ENCODE measurements around the gene MYO18A.

Gene MYO18A

DNA sequence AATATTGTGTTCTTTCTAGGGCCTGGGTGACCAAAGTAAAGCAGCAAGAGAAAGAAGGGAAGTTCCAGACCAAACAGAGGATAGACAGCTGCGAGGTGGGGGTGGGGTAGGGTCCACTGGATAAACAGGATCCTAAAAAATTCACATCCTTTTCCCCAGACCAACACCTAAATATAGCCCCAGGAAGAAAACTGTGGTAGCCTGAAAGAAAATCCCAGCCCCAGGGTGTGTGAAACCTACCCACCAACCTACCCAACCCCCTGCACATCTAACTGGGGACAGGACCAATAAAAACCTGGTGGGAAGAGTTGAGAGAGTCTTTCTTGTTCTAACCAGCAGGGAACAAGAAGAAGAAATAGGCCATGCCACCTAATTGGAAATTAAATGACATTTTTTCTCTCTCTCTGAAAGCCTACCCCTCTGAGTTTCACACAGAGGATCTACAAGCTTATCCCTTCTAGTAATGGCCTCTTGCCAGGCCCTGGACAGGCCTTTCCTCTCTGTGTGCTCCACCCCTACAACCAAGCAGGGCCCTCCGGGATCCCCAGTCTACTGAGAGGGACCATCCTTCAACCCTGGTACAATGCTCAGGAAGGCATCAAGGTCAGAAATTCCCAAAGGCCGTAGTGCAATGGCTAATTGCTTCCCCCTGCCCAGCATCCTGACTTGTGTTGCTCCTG lies 12.0 kb downstream of the MYO18A start:
- ChIA-PET POLR2A (no interaction called here), CTCF (interaction anchor here (1.1 to 11.1 kb wide), 3 partner anchors 11 to 27 kb away, joined by 3 to 92 read pairs (median 7); partner anchors contain the start of gene MYO18A)
- TF ChIP-seq, protein P1, sequence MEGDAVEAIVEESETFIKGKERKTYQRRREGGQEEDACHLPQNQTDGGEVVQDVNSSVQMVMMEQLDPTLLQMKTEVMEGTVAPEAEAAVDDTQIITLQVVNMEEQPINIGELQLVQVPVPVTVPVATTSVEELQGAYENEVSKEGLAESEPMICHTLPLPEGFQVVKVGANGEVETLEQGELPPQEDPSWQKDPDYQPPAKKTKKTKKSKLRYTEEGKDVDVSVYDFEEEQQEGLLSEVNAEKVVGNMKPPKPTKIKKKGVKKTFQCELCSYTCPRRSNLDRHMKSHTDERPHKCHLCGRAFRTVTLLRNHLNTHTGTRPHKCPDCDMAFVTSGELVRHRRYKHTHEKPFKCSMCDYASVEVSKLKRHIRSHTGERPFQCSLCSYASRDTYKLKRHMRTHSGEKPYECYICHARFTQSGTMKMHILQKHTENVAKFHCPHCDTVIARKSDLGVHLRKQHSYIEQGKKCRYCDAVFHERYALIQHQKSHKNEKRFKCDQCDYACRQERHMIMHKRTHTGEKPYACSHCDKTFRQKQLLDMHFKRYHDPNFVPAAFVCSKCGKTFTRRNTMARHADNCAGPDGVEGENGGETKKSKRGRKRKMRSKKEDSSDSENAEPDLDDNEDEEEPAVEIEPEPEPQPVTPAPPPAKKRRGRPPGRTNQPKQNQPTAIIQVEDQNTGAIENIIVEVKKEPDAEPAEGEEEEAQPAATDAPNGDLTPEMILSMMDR (IDR thresholded peaks at IDR 0.05; ENCODE audit: control extremely low read depth, extremely low read depth, low read depth, missing control alignments), result no peak
- DNase-seq (ENCODE audit: extremely low spot score), result no peak

DNA sequence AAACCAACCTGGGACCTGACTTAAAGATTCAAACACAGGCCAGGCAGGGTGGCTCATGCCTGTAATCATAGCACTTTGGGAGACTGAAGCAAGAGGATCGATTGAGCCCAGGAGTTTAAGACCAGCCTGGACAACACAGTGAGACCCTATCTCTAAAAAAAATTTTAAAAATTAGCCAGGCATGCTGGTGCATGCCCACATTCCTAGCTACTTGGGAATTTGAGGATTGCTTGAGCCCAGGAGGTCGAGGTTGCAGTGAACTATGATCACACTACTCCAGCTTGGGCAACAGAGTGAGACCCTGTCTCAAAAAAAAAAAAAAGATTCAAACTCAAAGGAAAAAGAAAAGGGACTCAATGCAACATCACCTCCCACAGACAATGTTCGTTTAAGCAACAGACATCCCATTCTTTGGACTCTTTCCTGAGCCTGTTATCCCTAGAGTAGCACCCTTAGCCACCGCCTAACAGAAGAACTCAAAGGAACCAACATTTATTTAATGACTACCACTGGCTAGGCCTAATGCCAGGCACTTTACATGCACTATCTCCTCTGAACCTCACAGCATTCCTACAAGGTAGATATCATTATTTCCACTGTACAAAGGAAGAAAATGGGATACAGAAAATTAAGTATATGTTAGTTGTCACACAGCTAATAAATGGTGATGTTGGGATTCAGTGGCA lies 12.7 kb downstream of the MYO18A start:
- TF ChIP-seq, protein P1 (IDR thresholded peaks at IDR 0.05; ENCODE audit: control extremely low read depth, extremely low read depth, low read depth, missing control alignments), result no peak
- ChIA-PET CTCF (interaction anchor here (1.1 to 11.1 kb wide), 4 partner anchors 12 to 28 kb away, joined by 3 to 92 read pairs (median 6); partner anchors contain the start of gene MYO18A), POLR2A (interaction anchor here (0.6 kb wide), 1 partner anchor 22 kb away, joined by 3 read pairs; no protein-coding TSS in a partner anchor)
- no peak for DNase-seq (ENCODE audit: extremely low spot score)

DNA sequence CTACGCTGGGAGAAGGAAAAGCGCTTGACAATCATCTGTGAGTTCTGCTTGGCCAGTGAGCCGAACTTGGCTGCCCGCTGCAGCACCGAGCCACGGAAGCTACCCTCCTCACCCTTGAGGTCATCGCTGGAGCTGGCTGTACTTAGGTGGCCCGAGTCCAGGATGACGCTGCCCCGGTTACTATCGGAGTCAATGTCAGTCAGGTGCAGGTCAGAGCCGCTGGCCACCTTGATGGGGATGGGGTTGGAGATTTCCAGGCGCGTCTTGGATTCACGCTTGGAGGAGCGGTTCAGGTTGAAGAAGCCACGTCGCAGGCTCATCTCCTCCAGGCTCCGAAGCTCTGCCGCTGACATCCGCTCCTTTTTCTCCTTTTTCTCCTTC lies 13.7 kb downstream of the MYO18A start:
- POLR2A ChIA-PET, result no interaction called here
- TF ChIP-seq, protein P1 (IDR thresholded peaks at IDR 0.05; ENCODE audit: control extremely low read depth, extremely low read depth, low read depth, missing control alignments), result no peak
- no peak for DNase-seq (ENCODE audit: extremely low spot score)
- CTCF ChIA-PET, result interaction anchor here (1.4 to 11.1 kb wide), 3 partner anchors 13 to 50 kb away, joined by 4 to 92 read pairs (median 6); partner anchors contain the start of gene MYO18A

DNA sequence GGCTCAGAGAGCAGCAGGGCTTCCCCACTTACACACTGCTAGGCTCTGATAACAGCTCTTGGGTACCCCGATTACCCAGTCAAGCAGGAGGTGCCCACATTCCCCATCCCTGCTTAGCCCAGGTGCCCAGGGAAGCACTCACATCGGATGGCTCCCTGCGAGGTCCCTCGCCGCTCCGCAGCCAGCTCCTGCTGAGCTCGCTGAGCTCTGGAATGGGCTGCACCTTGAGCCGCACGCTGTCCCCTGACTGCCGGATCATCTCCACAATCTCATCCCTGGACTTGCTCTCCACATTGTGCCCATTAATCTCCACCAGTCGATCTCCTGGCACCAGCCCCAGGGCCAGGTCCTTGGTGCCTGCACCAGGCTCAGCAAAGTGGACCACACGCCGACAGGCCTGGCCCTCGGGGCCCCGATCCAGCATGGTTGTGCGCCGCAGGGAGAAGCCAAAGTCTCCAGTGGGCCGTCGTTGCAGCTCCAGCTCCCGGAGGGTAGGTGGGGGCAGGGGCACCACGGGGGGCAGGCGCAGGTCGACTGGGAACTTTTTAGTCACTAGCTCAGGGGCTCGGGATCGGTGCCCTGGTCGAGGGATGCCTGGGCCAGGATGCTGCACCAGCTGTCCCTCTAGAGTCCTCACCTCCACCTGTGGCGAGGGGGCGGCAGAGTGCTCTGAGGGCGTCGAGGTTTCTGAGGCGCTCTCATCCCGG lies 14.2 kb downstream of the MYO18A start:
- DNase-seq (ENCODE audit: extremely low spot score), result no peak
- POLR2A ChIA-PET, result no interaction called here
- TF ChIP-seq, protein P1 (IDR thresholded peaks at IDR 0.05; ENCODE audit: control extremely low read depth, extremely low read depth, low read depth, missing control alignments), result no peak
- CTCF ChIA-PET, result interaction anchor here (0.8 to 11.1 kb wide), 5 partner anchors 10 to 54 kb away, joined by 3 to 92 read pairs (median 6); partner anchors contain the start of gene MYO18A

GRCh38 chr17:29165261-29165660 lies 14.9 kb downstream of the MYO18A start:
- POLR2A ChIA-PET, result no interaction called here

More at GRCh38 chr17:29165261-29165660, 14.9 kb downstream of the MYO18A start:
- CTCF ChIA-PET, result interaction anchor here (0.8 to 11.1 kb wide), 5 partner anchors 10 to 54 kb away, joined by 3 to 92 read pairs (median 4); partner anchors contain the start of gene MYO18A
- TF ChIP-seq, protein P1 (IDR thresholded peaks at IDR 0.05; ENCODE audit: control extremely low read depth, extremely low read depth, low read depth, missing control alignments), result no peak
- DNase-seq (ENCODE audit: extremely low spot score), result no peak
